HG03097 (cell line): ENCODE measurements around the gene TUBB2A.

Experiments
- ATAC-seq: cut with Tn5 transposase; IDR thresholded peaks from one replicate; pipeline ENCODE4 v1.9.1; 2021; ENCODE audit not compliant: unreplicated experiment, low FRiP score

TUBB2A gene

DNA sequence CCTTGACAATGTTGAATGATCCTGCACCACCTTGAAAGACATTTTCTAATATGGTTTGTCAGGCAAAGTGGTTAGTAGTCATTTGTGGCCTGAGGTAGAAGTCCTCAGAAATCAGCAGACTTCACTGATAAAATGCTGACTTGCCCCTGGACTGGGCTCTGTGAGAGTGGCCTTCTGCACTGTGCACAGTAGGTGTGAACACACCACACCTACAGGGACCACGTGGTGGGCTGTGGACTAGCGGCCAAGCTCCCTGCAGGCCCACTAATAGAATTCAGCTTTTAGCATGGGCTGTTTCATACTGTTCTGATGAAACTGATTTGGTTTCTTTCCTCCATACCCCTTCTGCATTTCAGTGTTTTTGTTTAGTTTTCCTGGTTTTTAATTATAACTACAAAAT is 31.5 kb downstream of the TUBB2A start:
- ATAC-seq: no peak

DNA sequence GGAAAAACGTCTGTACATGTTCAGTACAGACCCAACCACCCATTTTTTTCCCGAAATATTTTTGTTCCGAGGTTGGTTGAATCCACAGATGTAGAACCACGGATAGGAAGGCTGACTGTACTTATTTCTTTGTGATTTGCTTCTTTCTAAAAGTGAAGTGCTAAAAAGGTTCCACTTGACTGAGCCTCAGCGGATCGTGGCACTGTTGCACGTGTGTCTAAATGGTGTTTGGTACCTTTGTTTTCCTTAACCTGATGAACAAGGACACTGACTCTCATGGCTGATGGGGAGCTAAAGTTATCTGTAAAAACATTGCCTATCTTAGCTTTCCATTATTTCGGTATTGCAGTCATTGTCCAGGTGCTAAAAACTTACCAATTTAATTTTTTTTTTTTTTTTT is 32.7 kb downstream of the TUBB2A start:
- ATAC-seq: no peak

DNA sequence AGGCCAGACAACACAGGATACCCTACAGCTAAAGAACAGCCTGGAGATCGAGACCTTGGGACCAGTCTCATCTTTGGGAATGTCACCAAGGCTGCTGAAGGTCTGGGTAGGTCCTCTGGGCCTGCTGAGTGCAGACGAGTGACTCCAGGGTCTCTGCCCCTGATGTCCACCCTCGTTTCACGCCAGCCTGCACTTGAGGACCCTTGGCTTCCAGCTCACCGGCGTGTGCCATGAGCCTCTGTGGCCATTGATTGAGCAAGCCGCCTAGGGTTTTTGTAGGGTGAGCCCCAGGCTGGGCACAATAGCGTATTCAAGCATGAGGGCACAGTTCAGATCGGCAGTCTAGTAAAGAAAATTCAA is 34.5 kb downstream of the TUBB2A start:
- ATAC-seq: no peak

DNA sequence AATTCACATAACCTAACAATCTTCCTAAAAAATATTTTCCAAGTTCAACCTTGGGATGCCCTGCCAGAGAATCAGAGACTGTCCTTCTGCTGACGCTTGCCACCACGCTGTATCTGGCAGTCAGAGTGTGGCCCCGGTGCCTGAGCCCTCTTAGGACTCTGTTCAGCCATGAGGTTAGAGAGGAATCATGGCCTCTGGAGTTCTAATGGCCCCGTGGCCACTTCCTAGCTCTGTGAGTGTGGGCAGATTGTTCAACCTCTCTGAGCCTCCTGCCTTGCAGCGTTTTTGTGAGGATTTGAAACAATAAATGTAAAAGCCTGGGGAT is 36.6 kb downstream of the TUBB2A start:
- no peak for ATAC-seq

DNA sequence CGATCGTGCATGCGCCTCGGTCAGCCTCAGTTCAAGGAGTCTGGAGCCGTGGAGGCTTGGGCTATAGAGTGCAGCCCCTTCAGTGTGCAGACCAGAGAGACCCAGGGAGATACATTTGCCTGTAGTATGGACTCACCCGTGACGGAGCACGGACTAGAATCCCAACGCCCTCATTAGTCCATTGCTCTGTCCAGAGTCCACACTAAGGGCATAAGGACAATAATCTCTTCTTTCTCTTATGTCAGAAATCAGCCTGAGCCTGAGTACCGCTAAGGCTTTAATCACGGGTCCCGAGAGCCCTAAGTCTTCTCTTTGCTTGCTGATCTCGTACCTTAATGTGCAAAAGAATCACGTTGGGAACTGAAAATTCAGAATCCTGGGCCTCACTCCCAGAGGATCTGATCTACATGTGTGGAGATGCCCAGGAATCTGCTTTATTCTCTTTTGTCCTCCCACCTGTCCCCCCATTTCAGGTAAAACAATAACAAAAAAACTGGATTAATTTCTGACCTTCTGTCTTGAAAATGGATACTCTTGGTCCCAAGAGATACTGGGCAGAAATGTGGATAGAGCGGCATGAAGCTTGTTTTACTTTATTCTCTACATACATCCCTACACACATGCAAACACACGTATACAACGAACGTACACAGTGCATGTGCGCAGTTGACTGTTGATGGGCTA is 38.2 kb downstream of the TUBB2A start:
- peak; percentile 27 for ATAC-seq

DNA sequence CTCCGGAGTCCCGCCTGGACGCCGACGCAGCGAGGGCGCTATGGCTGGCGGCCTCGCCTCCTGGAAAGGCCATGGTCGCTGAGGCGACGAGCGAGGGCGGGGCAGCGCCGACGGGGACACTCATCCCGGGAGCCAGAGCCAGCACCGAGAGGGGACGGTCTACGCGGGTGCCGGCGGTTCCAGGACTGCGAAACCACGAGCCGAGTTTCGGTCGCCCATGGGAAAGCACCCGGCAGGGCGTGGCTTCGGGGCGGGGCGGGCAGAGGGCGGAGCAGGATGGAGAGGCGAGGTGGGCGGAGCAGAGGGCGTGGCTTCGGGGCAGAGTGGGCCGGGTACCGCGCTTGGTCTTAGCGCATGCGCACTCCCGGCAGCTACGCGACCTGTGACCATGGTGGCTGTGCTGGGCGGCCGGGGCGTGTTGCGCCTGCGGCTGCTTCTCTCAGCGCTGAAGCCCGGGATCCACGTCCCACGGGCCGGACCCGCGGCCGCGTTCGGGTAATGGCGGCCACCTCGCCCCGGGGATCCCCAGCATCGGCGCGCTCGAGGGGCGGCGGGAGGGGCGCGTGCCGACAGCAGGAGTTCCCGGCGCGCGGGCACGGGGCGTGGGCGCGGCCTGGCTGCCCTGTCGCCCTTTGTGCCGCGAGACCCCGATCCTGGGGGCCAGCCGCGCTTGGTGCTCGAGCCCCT is 38.8 kb downstream of the TUBB2A start, which contains the start of gene BPHL:
Gene BPHL, plus strand, starts transcription at position 359 of the 687 bp plus-strand sequence. Its CDS starts 30 bp downstream, at position 389.
- ATAC-seq: peak; percentile 89

DNA sequence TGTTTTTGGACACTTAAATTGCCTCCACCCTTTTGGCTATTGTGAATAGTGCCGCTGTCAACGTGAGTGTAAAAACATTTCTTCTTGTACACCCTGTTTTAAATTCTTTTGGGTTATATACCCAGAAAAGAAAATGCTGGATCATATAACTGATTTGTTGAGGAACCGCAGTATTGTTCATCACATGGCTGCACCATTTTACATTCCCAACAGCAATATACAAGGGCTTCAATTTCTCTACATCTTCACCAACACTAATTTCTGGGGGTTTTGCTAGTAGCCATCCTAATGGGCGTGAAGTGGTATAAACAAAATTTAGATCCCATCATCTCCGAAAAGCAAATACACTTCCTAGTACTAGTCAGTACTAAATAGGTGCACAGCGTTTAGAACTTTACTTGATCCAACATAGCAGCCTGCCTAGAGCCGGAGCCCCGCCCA is 39.4 kb downstream of the TUBB2A start:
- no peak for ATAC-seq

DNA sequence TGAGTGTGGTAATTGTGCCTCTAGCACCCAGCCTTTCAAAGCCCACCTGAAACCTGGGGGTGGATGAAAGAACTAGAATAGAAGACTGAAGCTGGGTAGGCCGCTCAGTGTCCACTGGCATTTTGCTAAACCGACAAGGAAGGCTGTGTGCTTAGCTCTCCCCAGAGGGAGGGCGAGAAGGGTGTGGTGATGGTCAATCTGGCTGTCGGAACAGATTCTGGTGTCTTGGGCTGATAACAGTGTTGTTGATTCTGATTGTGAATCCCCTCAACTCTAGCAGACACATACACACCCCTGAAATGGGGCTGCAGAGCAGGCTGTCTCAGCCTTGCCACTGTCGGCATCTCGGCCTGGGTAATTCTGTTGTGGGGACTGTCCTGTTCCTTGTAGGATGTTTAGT is 43.0 kb downstream of the TUBB2A start:
- no peak for ATAC-seq

DNA sequence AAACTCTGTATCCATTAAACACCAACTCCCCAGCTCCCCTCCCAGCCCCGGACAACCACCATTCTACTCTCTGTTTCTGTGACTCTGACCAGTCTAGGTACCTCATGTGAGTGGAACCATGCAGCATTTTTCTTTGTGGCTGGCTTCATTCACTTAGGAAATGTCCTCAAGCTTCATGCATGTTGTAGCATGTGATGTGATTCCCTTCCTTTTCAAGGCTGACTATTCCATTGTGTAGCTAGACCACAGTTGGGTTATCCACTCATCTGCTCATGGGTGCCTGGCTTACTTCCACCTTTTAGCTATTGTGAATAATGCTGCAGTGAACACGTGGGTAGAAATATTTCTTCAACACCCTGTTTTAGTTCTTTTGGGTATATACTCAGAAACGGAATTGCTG is 47.6 kb downstream of the TUBB2A start:
- no peak for ATAC-seq

DNA sequence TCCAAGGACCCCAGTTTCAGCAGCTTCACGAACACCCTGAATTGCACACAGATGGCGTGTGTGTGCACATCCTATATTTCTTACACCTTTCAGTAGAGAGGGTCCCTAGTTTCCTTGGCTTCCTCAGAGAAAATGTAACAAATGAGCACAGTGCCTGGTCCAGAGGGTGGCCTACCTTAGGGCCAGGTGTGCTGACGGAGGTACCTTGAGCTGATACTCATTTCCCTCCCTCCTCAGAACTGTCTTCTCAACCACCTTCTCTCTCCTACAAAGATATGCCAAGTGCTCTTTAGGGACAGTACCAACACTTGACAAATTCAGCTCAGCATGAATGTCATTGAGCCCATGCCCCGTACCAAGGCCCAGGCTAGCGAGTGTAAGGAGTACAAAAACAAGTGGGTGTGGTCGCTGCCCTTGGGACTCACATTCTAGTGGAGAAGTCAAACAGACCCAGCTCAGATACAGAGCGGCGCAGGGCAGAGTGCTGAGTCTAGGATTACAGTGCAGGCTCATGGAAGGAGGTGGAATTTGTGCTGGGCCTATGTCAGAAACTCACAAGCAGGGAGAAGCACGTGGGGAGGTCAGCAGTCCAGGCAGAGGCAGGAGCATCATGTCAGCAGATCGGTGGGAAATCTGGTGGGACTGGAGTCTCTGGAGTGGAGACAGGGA is 48.5 kb downstream of the TUBB2A start:
- ATAC-seq: no peak
